Right lobe of liver (tissue), 6 donors: ENCODE measurements around the gene DDX20. TPM values are rescaled to one million over a fixed set of nuclear protein-coding genes. Genes with fewer than 3 reads are reported as not detected.

Source experiments
- ATAC-seq, 4 donors: fragments of 200-7000 bp; cut with Tn5 transposase; one replicate each; pipeline ENCODE4 v1.9.1; 2020; ENCODE audit warnings: mild to moderate bottlenecking in 4 of 4, moderate library complexity in 4 of 4
- DNase-seq, 3 donors: peaks; one replicate each; pipeline ENCODE4 v3.0.0-alpha.2; 2020
- H3K27ac ChIP-seq, 3 donors: fragments of 200-600 bp; one replicate each; pipeline ENCODE4 v1.8.0; 2022
- H3K27me3 ChIP-seq, 2 donors: fragments of 200-600 bp; one replicate each; pipeline ENCODE4 v1.8.0; 2022
- H3K36me3 ChIP-seq, 4 donors: fragments of 200-600 bp; sonication (generic) in 1 of 4; one replicate each; pipeline versions ENCODE4 v1.5.1 to v1.8.0; 2017 to 2022; ENCODE audit warnings: control low read depth in 1 of 4
- H3K4me1 ChIP-seq, 4 donors: fragments of 200-600 bp; sonication (generic) in 1 of 4; one replicate each; pipeline versions ENCODE4 v1.5.1 to v1.8.0; 2017 to 2022; ENCODE audit warnings: control low read depth in 1 of 4
- H3K4me3 ChIP-seq, 3 donors: fragments of 200-600 bp; one replicate each; pipeline ENCODE4 v1.8.0; 2022
- H3K9me3 ChIP-seq, 4 donors: fragments of 200-600 bp; sonication (generic) in 1 of 4; one replicate each; pipeline versions ENCODE4 v1.5.1 to v1.8.0; 2017 to 2022; ENCODE audit warnings: control low read depth in 1 of 4
- CTCF ChIP-seq, 4 donors: fragments of 200-600 bp in 3 of 4; fragments of 450-650 bp in 1 of 4; IDR thresholded peaks; one replicate each; pipeline versions ENCODE4 v1.5.1 to v1.8.0; 2016 to 2022; ENCODE audit warnings: antibody characterized with exemption in 4 of 4, mild to moderate bottlenecking in 2 of 4
- POLR2A ChIP-seq: fragments of 450-650 bp; IDR thresholded peaks from one replicate; pipeline ENCODE4 v1.6.1; 2017; ENCODE audit warnings: antibody characterized with exemption, mild to moderate bottlenecking
- WGBS: methylation state at CpG from one replicate; pipeline ENCODE4 v1.1.6; 2018; ENCODE audit warnings: low coverage, low lambda C conversion rate; ENCODE audit not compliant: insufficient coverage; ENCODE audit errors: missing lambda C conversion rate; 5-methylcytosine and 5-hydroxymethylcytosine counted together
- intact Hi-C, 2 donors: fragments of 100-400 bp; cut with DNase I; formaldehyde crosslinking; loops; one replicate each; pipeline versions ENCODE4 v1.11.2 to v1.14.1; 2022
- total RNA-seq, 6 experiments: library from RNA; depleted of rRNA in 2 of 6; stranded (reverse); fragments of >200 nt in 2 of 6; fragmentation: NEBNext Ultra II Directional in 3 of 6; extraction: Animal tissue kit (Norgen Biotek cat#: 25700) in 3 of 6; gene quantifications; one replicate each; pipeline versions ENCODE4 v1.1.0 to v1.2.4, GENCODE V29; 2016 to 2023
- donor health status: DM: no; HTN: yes; CAD: no.
- donor health status: DM: no; HTN: no; CAD: no.
- donor health status: DM: no; HTN: no; CAD: no.
- donor health status: DM: no; HTN: yes; CAD: no.
- donor health status: DM: no; HTN: yes; CAD: no.

Gene DDX20
- total RNA-seq, 6 experiments from 2014 or later: 3.9 to 11.6 (median 5.1) TPM

GRCh38 chr1:111761717-111762116 lies 6.0 kb downstream of the DDX20 start:
- 30% methylated on average over 2 of the region's 2 CpGs for WGBS
- ATAC-seq: peak in 3 of 4 donors; percentile 23 to 47 (median 36)
- no peak for DNase-seq
- Histone ChIP-seq H3K27ac (no peak overlapping the region), H3K4me3 (no peak overlapping the region), H3K4me1 (peaks cover 0 to 18% (median 8%) of the 10 kb centered on the region in 4 donors), H3K27me3 (no peaks in the 10 kb centered on the region), H3K36me3 (peaks cover 4 to 50% (median 20%) of the 10 kb centered on the region in 4 donors), H3K9me3 (no peaks in the 10 kb centered on the region)
- intact Hi-C loops: no loop called here
- no peak for TF ChIP-seq POLR2A
- TF ChIP-seq CTCF (IDR thresholded peaks at IDR 0.05): no peak

DNA sequence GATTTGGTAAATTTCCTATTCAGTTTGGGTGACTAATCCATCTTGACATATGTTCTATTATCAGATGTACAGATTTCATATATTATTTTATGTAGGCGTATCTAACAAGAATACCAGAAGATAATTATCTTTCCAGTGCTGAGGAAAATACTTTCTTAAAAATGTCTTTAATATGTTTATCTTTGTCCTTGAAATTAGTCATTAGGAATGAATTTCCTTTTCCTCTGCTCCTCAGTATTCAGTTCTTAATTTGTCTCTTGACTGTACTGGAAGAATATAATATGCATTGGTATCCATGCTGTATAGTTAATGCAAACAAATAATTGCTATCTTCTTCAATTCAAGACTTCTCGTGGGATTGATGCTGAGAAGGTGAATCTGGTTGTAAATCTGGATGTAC lies 6.6 kb downstream of the DDX20 start:
- no peaks in the 10 kb centered on the region for H3K27me3 ChIP-seq
- ATAC-seq (no peak), DNase-seq (no peak)
- TF ChIP-seq CTCF (IDR thresholded peaks at IDR 0.05) (no peak), POLR2A (no peak)
- peaks cover 0 to 14% (median 7%) of the 10 kb centered on the region in 4 donors for H3K4me1 ChIP-seq
- WGBS: 88% methylated on average over 2 of the region's 2 CpGs
- peaks cover 4 to 55% (median 21%) of the 10 kb centered on the region in 4 donors for H3K36me3 ChIP-seq
- H3K27ac ChIP-seq: no peak overlapping the region
- H3K9me3 ChIP-seq: no peaks in the 10 kb centered on the region
- no peak overlapping the region for H3K4me3 ChIP-seq
- intact Hi-C loops: no loop called here

DNA sequence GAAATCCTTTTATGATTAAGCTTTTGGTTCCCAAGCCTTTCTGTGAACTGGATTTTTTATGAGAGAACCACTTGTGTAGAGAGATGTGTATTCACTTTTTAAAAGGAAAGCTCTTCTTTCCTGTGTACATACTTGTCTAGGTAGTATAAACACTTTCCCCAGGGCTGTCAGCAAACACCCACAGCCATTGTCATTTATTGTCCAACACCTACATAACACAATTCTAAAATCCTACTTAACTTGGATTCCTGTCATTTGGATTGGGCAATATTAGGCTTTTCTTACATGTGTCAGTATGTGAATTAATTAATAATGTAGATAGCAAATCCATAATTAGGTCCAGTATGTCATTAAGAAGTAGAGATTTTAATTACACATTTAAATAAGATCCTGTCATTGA lies 12.3 kb downstream of the DDX20 start:
- no peak overlapping the region for H3K27ac ChIP-seq
- intact Hi-C loops: no loop called here
- no peak for DNase-seq
- H3K27me3 ChIP-seq: no peaks in the 10 kb centered on the region
- H3K4me1 ChIP-seq: peaks cover 0 to 5% (median 0%) of the 10 kb centered on the region in 4 donors
- no peaks in the 10 kb centered on the region for H3K9me3 ChIP-seq
- no peak for TF ChIP-seq CTCF (IDR thresholded peaks at IDR 0.05)
- no peak for TF ChIP-seq POLR2A
- no peak for ATAC-seq
- no peak overlapping the region for H3K4me3 ChIP-seq
- H3K36me3 ChIP-seq: peaks cover 4 to 35% (median 10%) of the 10 kb centered on the region in 4 donors

DNA sequence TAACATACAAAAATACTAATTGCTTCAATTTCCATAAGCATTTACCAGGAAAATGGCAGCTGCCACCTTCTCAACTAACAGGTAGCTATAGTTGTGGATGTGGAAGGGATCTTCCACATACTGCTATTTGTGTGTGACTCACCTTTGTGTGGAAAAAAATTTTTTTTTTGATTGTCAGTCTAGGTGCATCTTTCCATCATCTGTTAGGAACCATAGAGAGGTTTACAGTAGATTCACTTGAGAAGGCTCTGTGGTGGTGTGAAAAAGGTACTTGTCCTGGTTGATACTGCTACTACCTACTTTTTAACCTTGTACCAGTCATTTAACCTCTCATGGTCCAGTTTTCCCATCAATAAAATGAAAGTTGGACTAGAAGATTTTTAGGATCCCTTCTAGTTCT lies 12.9 kb downstream of the DDX20 start:
- intact Hi-C loops: no loop called here
- Histone ChIP-seq H3K27me3 (no peaks in the 10 kb centered on the region), H3K4me1 (peaks cover 0 to 6% (median 0%) of the 10 kb centered on the region in 4 donors), H3K4me3 (no peak overlapping the region), H3K36me3 (peaks cover 2 to 29% (median 7%) of the 10 kb centered on the region in 4 donors), H3K27ac (no peak overlapping the region), H3K9me3 (no peaks in the 10 kb centered on the region)
- no peak for TF ChIP-seq POLR2A
- TF ChIP-seq CTCF (IDR thresholded peaks at IDR 0.05): no peak
- ATAC-seq (peak in 1 of 4 donors; percentile 40), DNase-seq (no peak)
